GM18861 (cell line): Measurements from ENCODE around the gene TMCO6.
A peak's percentile ranks its signal among the peaks of the same experiment; 100 is the strongest.
"Not testable (repeated sequence)": the region's sequence is repeated elsewhere in the genome, so short reads cannot be mapped to it uniquely, and the experiment has no call there.

ENCODE experiments used
- ATAC-seq: cut with Tn5 transposase; IDR thresholded peaks from one replicate; pipeline ENCODE4 v1.9.1; 2021; ENCODE audit not compliant: unreplicated experiment

The TMCO6 gene

GRCh38 chr5:140630292-140631035 lies 8.8 kb upstream of the TMCO6 start:
- no peak for ATAC-seq

- no peak for ATAC-seq
Observed at GRCh38 chr5:140631036-140631417, 8.2 kb upstream of the TMCO6 start.

GRCh38 chr5:140631831-140632365 lies 7.4 kb upstream of the TMCO6 start:
- ATAC-seq: peak; percentile 25

GRCh38 chr5:140632366-140633020 lies 6.8 kb upstream of the TMCO6 start:
- peak; percentile 32 for ATAC-seq

GRCh38 chr5:140633021-140633471 lies 6.2 kb upstream of the TMCO6 start, which contains the start of gene CD14:
Gene CD14 (minus strand): TSS chr5:140633175. CDS start chr5:140633071, 104 bp downstream.
- ATAC-seq: peak; percentile 5

- ATAC-seq: no peak
Observed at GRCh38 chr5:140633501-140633900, 5.8 kb upstream of the TMCO6 start.

GRCh38 chr5:140634103-140634502 lies 5.1 kb upstream of the TMCO6 start:
- no peak for ATAC-seq

- ATAC-seq: no peak
Observed at GRCh38 chr5:140635291-140636257, 3.7 kb upstream of the TMCO6 start.

- no peak for ATAC-seq
Observed at GRCh38 chr5:140637371-140638100, 1.7 kb upstream of the TMCO6 start.

GRCh38 chr5:140638898-140639147 lies 428 bp upstream of the TMCO6 start:
- ATAC-seq: not testable (repeated sequence)

- no peak for ATAC-seq
Observed at GRCh38 chr5:140641716-140642115, 2.5 kb downstream of the TMCO6 start.

GRCh38 chr5:140642718-140643117 lies 3.5 kb downstream of the TMCO6 start:
- ATAC-seq: no peak

- peak; percentile 14 for ATAC-seq
Observed at GRCh38 chr5:140647042-140647419, 7.8 kb downstream of the TMCO6 start.

GRCh38 chr5:140658870-140659269 lies 19.6 kb downstream of the TMCO6 start:
- no peak for ATAC-seq

GRCh38 chr5:140660371-140660770 lies 21.1 kb downstream of the TMCO6 start:
- ATAC-seq: not testable (repeated sequence)

GRCh38 chr5:140664030-140664358 lies 24.7 kb downstream of the TMCO6 start:
- no peak for ATAC-seq

GRCh38 chr5:140664359-140665119 lies 25.3 kb downstream of the TMCO6 start, which contains the start of gene WDR55:
Gene WDR55 (plus strand): TSS chr5:140664904. CDS start chr5:140664913, 9 bp downstream.
- peak; percentile 91 for ATAC-seq

- ATAC-seq: not testable (repeated sequence)
Observed at GRCh38 chr5:140671035-140671434, 31.8 kb downstream of the TMCO6 start.

GRCh38 chr5:140671472-140672125 lies 32.3 kb downstream of the TMCO6 start:
- ATAC-seq: no peak
